Measurements from ENCODE around the gene LSM3. TPM values are rescaled to one million over a fixed set of nuclear protein-coding genes. Genes with fewer than 3 reads are reported as not detected.
A peak's percentile ranks its signal among the peaks of the same experiment; 100 is the strongest.

The LSM3 gene
- total and polyA plus RNA-seq, 9 of the 15 experiments (the other 6 are each of a cell fraction or from before 2014, with no cell fraction given) = 33.8 to 203 (median 61.2) TPM

DNA sequence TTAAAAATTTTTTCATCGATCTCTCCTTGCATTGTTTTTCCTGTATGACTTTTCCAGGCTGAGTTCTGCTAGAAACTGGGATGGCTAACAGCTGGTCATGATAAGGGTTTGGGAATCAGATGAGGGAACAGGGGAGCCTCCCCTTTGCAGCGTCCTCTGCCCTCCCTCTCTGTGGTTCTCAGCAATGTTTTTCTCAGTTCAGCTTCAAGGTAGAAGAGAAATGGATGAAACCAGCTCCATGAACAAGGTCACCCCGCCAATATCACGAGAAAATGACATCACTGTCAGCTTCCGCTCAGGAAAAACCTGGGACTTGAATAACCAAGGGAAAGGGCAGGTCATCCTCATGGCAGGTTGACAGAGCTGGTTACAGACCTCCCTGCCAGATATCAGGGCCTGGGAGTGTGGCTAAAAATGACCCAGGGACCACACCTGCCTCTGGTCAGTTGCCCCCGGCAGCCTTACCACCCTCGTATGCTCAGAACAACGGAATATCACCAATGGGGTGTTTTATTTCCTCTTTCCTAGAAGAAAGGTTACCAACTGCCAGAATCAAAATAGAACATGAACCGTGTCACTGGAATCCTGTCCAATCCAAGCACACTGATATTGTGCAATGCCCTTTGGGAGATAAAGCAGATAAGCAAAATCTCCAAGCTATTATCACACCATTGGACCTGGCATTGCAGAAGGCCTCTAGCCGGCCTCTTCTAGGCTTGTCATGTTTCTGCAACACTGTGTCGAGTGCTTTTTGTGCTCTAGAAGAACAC is 26.1 kb downstream of the LSM3 start (continued):
- no peak for TF ChIP-seq ZNF586 (CRISPR knock-in tag; conservative IDR thresholded peaks at IDR 0.05)
- no peak for TF ChIP-seq KAT8 (IDR thresholded peaks at IDR 0.05; ENCODE audit: low read depth)
- no peak for TF ChIP-seq FOXP1 (CRISPR knock-in tag; IDR thresholded peaks at IDR 0.05)
- TF ChIP-seq ZNF395 (CRISPR knock-in tag; IDR thresholded peaks at IDR 0.05) = no peak; the same call in 1 of the 2 replicates
- TF ChIP-seq ATF2 (CRISPR knock-in tag; IDR thresholded peaks at IDR 0.05) = no peak
- no peak for TF ChIP-seq MAFF (IDR thresholded peaks at IDR 0.05; ENCODE audit: low read length)
- no peak for TF ChIP-seq MCM2 (IDR thresholded peaks at IDR 0.05; ENCODE audit: low read depth)
- TF ChIP-seq TCF3 (CRISPR knock-in tag; IDR thresholded peaks at IDR 0.05) = peak; percentile 51; the same call in 1 of the 2 replicates
- no peak for TF ChIP-seq RFX5 (IDR thresholded peaks at IDR 0.05; ENCODE audit: low read depth, low read length)
- peak; percentile 33 for TF ChIP-seq GMEB1 (CRISPR knock-in tag; IDR thresholded peaks at IDR 0.05)
- TF ChIP-seq, protein P1, sequence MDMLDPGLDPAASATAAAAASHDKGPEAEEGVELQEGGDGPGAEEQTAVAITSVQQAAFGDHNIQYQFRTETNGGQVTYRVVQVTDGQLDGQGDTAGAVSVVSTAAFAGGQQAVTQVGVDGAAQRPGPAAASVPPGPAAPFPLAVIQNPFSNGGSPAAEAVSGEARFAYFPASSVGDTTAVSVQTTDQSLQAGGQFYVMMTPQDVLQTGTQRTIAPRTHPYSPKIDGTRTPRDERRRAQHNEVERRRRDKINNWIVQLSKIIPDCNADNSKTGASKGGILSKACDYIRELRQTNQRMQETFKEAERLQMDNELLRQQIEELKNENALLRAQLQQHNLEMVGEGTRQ (CRISPR knock-in tag; IDR thresholded peaks at IDR 0.05) = no peak
- TF ChIP-seq SETDB1 (IDR thresholded peaks at IDR 0.05; ENCODE audit: low read length) = no peak
- no peak for TF ChIP-seq ARID3B (CRISPR knock-in tag; IDR thresholded peaks at IDR 0.05; ENCODE audit: borderline replicate concordance)
- no peak for TF ChIP-seq ZBTB8A (IDR thresholded peaks at IDR 0.05; ENCODE audit: partially characterized antibody)
- TF ChIP-seq FOXK2 (conservative IDR thresholded peaks at IDR 0.05 in 1 of 2, IDR thresholded peaks at IDR 0.05 in 1 of 2; ENCODE audit: low read depth in 2 of 2) = no peak
- no peak for TF ChIP-seq YY1 (IDR thresholded peaks at IDR 0.05; ENCODE audit: borderline replicate concordance in 1 of 3, control insufficient read depth in 1 of 3, extremely low read depth in 1 of 3, insufficient read depth in 3 of 3, insufficient read length in 1 of 3, insufficient replicate concordance in 2 of 3, low read depth in 1 of 3, low read length in 2 of 3)
- TF ChIP-seq ZSCAN29 (IDR thresholded peaks at IDR 0.05) = no peak
- no peak for TF ChIP-seq NR3C1 (CRISPR knock-in tag; IDR thresholded peaks at IDR 0.05)
- TF ChIP-seq MTA1 (IDR thresholded peaks at IDR 0.05; ENCODE audit: borderline replicate concordance) = no peak
- TF ChIP-seq MAFK (IDR thresholded peaks at IDR 0.05; ENCODE audit: low read length) = no peak; the same call in 1 of the 2 replicates

Measured in K562 (cell line).